ENCODE measurements around the gene CDC37L1.
A peak's percentile ranks its signal among the peaks of the same experiment; 100 is the strongest.

- TF ChIP-seq CTCF (IDR thresholded peaks at IDR 0.05) (0 out of 2 replicates have a peak, but pooled peaks have one; percentile 9), ZFX (IDR thresholded peaks at IDR 0.05; ENCODE audit: borderline replicate concordance) (no peak)
Observed at GRCh38 chr9:4739587-4740387, 60.4 kb downstream of the CDC37L1 start.
